ENCODE measurements around the gene TREX2. TPM values are rescaled to one million over a fixed set of nuclear protein-coding genes. Genes with fewer than 3 reads are reported as not detected.

TREX2 gene
- polyA plus RNA-seq, 1 donor from 2014 or later: not detected

GRCh38 chrX:153485396-153486080 lies 39.7 kb upstream of the TREX2 start:
- Histone ChIP-seq H2AFZ (ENCODE audit: low read depth, low read length) (no peak overlapping the region), H3K27ac (ENCODE audit: low read length) (no peak overlapping the region), H3K79me2 (replicated peaks; ENCODE audit: insufficient read depth, low read length) (no peaks in the 10 kb centered on the region), H3F3A (ENCODE audit: insufficient read depth, low read length, poor library complexity, severe bottlenecking) (no peaks in the 10 kb centered on the region), H3K9me3 (ENCODE audit: low read length) (no peaks in the 10 kb centered on the region), H3K4me3 (ENCODE audit: low read length) (no peak overlapping the region), H3K9ac (ENCODE audit: low read length) (no peak overlapping the region), H3K9me2 (ENCODE audit: insufficient read depth, low read length) (no peaks in the 10 kb centered on the region), H3K36me3 (ENCODE audit: insufficient read depth, low read length) (no peaks in the 10 kb centered on the region), H3K27me3 (ENCODE audit: insufficient read depth, low read depth, low read length) (no peaks in the 10 kb centered on the region), H3K4me2 (ENCODE audit: low read length) (no peak overlapping the region), H4K20me1 (ENCODE audit: insufficient read depth) (no peaks in the 10 kb centered on the region)
- TF ChIP-seq EP300 (conservative IDR thresholded peaks at IDR 0.05; ENCODE audit: poor library complexity, severe bottlenecking): no peak
- no peak for TF ChIP-seq MXI1 (conservative IDR thresholded peaks at IDR 0.05; ENCODE audit: poor library complexity, severe bottlenecking)
- no peak for TF ChIP-seq SMC3 (conservative IDR thresholded peaks at IDR 0.05; ENCODE audit: poor library complexity)
- TF ChIP-seq TAF1 (IDR thresholded peaks at IDR 0.05; ENCODE audit: low read depth): no peak
- no peak for TF ChIP-seq POLR2AphosphoS5 (IDR thresholded peaks at IDR 0.05)
- no peak for TF ChIP-seq CTCF (IDR thresholded peaks at IDR 0.05; ENCODE audit: poor library complexity, severe bottlenecking)
- TF ChIP-seq REST (IDR thresholded peaks at IDR 0.05; ENCODE audit: borderline replicate concordance): no peak
- no peak for TF ChIP-seq EZH2 (IDR thresholded peaks at IDR 0.05; ENCODE audit: borderline replicate concordance, insufficient read depth, low read length, poor library complexity, severe bottlenecking)
- no peak for TF ChIP-seq RAD21 (conservative IDR thresholded peaks at IDR 0.05)

DNA sequence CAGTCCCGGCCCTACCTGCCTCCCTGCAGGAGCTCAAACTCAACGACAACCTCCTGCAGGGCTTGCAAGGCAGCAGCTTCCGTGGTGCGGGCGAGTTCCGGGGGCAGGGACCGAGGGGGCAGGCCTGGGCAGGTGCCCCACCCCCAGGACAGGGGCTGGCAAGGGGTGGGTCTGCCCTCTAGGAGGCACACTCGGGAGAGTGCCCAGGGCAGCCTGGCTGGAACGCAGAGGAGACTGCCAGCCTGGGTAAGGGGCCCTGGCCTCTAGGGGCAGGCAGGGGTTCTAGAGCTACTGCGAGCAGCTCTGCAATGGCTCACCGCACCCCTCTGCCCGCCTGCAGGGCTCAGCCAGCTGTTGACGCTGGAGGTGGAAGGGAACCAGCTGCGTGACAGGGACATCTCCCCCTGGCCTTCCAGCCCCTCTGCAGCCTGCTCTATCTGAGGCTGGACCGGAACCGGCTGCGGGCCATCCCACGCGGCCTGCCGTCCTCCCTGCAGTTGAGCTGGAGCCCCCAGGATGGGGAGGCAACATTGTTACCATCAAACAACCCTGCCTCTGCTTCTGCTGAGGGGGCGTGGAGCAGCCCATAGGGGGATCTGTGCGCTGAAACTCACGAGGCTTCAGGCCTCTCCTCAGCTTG lies 36.6 kb upstream of the TREX2 start:
- H3F3A ChIP-seq (ENCODE audit: insufficient read depth, low read length, poor library complexity, severe bottlenecking): no peaks in the 10 kb centered on the region
- no peaks in the 10 kb centered on the region for H3K9me3 ChIP-seq (ENCODE audit: low read length)
- H3K79me2 ChIP-seq (replicated peaks; ENCODE audit: insufficient read depth, low read length): no peaks in the 10 kb centered on the region

More for the DNA sequence above, 36.6 kb upstream of the TREX2 start:
- no peak overlapping the region for H3K4me3 ChIP-seq (ENCODE audit: low read length)
- H4K20me1 ChIP-seq (ENCODE audit: insufficient read depth): no peaks in the 10 kb centered on the region
- H3K9ac ChIP-seq (ENCODE audit: low read length): no peak overlapping the region
- H3K9me2 ChIP-seq (ENCODE audit: insufficient read depth, low read length): no peaks in the 10 kb centered on the region
- H2AFZ ChIP-seq (ENCODE audit: low read depth, low read length): no peak overlapping the region
- H3K36me3 ChIP-seq (ENCODE audit: insufficient read depth, low read length): no peaks in the 10 kb centered on the region
- no peaks in the 10 kb centered on the region for H3K27me3 ChIP-seq (ENCODE audit: insufficient read depth, low read depth, low read length)
- TF ChIP-seq MXI1 (conservative IDR thresholded peaks at IDR 0.05; ENCODE audit: poor library complexity, severe bottlenecking): no peak
- TF ChIP-seq TAF1 (IDR thresholded peaks at IDR 0.05; ENCODE audit: low read depth): no peak
- no peak for TF ChIP-seq REST (IDR thresholded peaks at IDR 0.05; ENCODE audit: borderline replicate concordance)
- no peak for TF ChIP-seq EP300 (conservative IDR thresholded peaks at IDR 0.05; ENCODE audit: poor library complexity, severe bottlenecking)
- TF ChIP-seq CTCF (IDR thresholded peaks at IDR 0.05; ENCODE audit: poor library complexity, severe bottlenecking): no peak
- no peak for TF ChIP-seq POLR2AphosphoS5 (IDR thresholded peaks at IDR 0.05)
- no peak for TF ChIP-seq RAD21 (conservative IDR thresholded peaks at IDR 0.05)
- H3K27ac ChIP-seq (ENCODE audit: low read length): no peak overlapping the region
- no peak overlapping the region for H3K4me2 ChIP-seq (ENCODE audit: low read length)
